HPDE6-E6E7 (cell line): Measurements from ENCODE around the gene PCSK9.

Experiments used
- DNase-seq: peaks from one replicate; pipeline ENCODE4 v3.0.0; 2011; ENCODE audit warnings: missing footprints; ENCODE audit errors: extremely low spot score

The PCSK9 gene

DNA sequence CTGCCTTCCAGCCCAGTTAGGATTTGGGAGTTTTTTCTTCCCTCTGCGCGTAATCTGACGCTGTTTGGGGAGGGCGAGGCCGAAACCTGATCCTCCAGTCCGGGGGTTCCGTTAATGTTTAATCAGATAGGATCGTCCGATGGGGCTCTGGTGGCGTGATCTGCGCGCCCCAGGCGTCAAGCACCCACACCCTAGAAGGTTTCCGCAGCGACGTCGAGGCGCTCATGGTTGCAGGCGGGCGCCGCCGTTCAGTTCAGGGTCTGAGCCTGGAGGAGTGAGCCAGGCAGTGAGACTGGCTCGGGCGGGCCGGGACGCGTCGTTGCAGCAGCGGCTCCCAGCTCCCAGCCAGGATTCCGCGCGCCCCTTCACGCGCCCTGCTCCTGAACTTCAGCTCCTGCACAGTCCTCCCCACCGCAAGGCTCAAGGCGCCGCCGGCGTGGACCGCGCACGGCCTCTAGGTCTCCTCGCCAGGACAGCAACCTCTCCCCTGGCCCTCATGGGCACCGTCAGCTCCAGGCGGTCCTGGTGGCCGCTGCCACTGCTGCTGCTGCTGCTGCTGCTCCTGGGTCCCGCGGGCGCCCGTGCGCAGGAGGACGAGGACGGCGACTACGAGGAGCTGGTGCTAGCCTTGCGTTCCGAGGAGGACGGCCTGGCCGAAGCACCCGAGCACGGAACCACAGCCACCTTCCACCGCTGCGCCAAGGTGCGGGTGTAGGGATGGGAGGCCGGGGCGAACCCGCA lies at the start of gene PCSK9:
Gene PCSK9 (plus strand): TSS at position 207 of the 741 bp plus-strand sequence. CDS start 290 bp downstream, at position 497.
- DNase-seq, result peak; percentile 74

DNA sequence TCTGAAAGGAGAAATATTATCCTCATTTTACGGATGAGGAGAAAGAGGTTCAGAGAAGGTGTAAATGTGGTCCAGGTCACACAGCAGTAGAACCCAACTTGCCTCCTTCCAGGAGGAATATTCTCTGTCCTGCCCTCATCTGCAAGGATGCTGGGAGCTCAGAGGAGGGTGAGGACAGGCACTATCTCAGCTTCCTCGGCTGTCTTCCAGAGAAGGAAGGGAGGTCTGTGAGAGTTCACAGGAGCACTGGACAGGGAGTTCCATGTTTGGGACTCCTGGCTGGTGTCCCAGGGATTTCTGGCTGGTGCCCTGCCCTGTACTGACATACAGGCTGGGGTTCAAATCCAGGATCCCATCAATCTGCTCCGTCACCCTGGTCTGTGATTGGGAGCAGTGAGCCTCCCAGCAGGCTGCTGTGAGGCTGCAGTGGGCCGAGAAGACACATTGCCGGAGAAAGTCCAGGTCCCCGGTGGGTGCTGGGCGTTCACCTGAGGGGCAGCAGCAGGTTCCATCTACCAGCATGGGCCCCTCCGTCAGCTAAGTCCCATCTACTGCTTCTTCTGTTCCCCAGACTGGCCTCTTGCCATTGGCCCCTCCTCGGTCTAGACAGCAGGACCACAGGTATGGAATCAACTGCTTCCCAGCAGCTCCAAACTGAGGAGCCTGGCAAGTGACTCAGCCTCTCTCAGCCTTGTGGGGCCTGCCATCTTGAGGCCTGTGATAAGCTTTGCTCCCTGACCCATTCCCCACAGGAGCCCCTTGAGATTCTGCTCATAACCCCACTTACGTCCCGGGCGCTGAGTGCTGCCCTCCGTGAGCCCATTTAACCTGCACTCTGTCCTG lies 49.2 kb upstream of the PCSK9 start:
- no peak for DNase-seq

DNA sequence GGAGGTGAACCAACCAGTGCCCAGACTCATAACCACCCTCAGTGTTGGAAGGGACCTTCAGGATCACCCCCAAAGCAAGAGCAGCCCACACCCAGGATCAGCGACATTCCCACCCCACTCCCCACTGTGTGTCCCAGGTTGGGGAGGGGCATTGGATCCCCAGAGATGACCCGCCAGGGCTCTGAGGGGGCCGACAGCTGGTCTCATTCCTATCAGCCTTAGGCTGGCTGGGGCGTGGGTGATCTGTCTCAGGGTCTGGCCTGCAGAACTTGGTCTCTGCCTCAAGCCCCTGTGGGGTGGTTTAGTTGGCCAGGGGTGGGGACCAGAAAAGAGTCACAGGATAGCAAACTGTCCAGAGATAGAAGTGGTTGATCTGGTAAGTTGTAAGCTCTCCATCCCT lies 48.4 kb upstream of the PCSK9 start:
- no peak for DNase-seq

DNA sequence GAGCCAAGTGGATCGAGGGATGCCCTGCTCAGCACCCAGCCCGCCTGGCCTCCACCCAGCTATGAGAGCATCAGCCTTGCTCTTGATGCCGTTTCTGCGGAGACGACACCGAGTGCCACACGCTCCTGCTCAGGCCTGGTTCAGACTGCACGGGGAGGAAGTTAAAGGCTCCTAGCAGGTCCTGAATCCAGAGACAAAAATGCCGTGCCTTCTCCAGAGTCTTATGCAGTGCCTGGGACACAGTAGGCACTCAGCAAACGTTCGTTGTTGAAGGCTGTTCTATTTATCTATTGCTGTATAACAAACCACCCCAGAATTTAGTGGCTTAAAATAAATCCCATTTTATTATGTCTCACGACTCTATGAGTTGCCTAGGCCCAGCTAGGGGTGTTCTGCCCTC lies 47.4 kb upstream of the PCSK9 start:
- DNase-seq, result no peak

DNA sequence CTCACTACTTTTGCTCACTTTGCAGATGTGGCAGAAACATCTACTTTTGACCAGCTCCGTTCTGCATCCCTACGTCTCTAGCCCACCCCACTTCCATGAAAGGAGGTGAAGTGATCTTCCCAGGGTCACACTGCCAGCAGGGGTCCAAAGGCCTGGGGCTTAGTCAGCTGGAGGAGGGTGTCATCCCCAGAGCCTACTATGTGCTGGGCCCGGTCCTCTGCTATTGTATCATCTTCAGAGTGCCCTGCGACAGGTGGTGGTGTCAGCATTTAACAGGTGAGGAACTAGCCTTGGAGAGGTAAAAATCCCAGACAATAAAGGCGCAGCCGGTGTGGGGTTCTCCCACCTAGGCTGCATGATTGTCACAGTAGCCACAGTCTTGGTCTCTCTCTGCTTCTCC lies 46.2 kb upstream of the PCSK9 start:
- no peak for DNase-seq

DNA sequence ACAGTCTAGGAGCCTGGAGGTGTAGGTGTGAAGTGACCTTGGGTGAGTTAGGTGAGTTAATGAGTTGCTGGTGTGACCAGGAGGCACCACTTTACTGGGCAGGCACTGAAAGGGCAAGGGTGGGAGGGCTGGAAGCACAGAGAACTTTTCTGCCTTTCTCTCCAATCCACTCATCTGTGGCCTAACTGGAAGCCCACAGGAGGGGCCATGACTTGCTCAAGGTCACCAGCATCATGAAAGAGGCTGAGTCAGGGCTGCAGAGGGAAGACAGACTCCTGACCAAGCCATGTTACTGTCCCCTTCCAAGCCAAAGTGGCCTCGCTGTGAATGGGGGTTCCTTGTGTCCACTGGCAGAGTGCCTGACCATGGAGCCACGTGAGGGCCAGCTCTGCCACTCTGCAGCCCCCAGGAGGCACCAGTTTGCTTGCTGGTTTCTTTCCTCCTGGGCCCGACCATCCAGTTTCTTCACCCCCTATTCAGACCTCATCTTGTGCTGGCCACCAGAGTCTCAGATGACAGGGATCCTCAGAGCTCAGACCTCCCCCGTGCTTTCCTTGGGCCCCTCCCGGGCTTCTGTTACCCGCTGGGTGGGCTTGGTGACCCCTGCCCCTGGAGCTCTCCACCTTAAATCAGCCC lies 44.9 kb upstream of the PCSK9 start:
- DNase-seq, result no peak

DNA sequence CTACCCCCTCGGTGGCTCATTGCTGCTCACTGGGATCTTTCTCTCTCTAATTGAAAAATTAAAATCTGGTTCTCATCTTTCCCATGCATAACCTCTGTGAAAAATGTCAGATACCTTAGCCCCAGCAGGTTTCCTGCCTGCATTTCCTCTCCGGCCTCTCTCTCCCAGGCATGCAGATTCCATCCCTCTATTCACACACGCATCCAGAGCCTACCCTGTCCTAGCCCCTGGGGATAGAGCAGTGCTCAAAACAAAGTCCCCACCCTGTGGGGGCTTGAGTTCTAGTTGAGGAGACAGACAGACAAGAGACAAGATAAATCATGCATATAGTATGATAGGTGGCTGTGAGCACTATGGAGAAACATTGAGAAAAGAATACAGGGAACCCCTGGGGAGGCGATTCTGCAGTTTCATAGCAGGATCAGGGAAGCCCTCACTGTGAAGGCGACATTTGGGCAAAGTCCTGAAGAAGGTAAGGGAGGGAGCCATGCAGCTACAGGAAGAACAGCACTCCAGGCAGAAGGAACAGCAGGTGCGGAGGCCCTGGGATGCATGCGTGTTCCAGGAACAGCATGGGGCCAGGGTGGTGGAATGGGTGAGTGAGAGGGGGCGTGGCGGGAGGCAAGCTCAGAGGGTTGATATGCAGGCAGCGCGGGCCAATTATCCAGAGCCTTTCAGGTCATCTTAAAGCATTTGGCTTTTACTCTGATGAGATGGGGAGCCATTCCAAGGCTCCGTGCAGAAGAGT lies 44.2 kb upstream of the PCSK9 start:
- DNase-seq, result no peak

DNA sequence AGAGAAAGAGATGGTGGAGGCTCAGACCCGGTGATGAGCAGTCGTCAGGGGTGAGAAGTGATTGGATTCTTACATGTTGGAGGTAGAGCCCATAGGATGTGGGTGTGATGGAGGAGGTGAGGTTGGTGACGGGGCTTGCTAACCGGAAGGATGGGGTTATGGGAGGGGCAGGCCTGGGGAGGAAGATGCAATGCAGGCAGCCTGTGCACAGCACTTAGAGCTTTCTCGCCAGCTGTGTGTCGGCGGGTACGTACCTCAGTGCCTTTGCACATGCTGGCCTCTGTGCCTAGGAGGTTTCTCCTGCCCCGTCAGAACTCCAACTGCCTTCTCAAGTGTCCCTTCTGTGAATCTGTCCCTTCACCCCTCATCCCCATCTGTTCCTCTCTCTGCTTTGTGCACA lies 43.5 kb upstream of the PCSK9 start:
- no peak for DNase-seq

DNA sequence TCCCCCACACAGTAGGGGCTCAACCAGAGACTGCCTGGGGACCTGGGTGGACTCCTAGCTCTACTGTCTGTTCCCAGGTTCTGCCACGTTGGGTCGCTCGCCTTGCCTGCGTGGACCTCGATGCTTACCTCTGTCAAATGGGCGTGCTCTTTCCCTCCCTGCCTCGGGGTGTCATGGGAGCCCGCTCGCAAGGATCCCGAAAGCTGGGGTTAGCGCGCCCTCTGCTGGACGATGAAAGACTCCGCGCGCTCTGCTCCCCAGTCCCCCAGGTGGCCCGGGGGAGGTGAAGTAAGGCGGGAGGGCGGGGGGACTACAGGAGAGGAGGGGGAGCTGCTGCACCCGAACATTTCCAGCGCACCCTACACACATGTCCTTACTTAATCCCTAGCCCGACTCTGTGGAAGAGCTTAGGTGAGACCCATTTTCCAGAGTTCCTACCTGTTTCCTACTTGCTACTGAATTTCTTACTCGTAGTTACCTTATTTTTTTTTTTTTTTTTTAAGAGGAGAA lies 42.9 kb upstream of the PCSK9 start:
- DNase-seq, result peak; percentile 89

DNA sequence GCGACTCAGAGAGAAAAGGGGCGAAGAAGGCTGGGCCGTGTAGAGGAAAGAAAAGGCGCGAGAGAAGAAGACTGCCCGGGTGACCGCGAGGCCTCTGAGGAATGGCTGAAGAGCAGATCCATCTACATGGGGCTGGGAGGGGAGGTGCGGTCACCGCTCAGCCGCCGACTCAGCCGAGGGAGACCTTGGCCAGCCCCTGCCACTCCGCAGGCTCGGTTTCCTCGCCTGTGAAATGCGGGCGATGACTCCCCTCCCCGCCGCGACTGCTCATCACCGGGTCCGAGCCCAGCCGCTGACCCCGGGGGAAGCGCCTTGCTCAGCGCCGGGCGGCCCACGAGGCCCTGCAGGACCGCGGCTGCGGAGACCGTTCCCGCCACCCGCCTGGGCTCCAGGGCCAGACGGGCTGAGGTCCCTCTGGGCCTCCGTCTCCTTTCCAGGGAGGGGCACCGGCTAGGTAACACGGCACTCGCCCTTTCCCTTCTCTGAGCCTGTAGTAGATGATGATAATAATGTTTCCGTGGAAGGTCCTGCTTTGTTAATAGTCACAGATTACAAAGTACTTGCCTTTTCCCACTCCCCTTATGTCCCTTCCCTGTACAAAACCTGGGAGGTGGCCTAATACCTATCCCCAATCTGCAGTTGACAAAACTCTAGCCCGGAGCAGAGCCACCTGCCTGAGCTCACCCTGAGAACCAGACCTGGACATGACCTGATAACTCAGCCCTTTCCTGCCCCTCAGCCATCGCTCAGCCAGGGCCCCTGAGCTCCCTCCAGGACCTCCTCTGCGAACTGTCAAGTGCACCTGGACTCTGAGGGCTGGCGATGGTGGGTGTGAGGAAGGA lies 42.3 kb upstream of the PCSK9 start:
- no peak for DNase-seq

DNA sequence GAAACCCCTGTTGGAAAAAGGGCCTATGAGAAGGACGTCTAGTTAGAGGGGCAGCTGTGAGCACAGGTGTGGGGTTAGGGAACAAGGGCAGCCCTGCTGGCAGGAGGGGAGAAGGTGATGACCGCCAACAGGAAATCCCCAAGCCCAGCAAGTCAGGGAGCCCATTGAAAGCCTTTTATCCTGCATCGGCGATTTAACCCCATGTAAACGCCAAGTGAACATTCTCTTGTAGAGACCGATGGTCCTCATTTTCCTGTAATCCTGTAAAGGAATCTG lies 41.7 kb upstream of the PCSK9 start:
- no peak for DNase-seq

DNA sequence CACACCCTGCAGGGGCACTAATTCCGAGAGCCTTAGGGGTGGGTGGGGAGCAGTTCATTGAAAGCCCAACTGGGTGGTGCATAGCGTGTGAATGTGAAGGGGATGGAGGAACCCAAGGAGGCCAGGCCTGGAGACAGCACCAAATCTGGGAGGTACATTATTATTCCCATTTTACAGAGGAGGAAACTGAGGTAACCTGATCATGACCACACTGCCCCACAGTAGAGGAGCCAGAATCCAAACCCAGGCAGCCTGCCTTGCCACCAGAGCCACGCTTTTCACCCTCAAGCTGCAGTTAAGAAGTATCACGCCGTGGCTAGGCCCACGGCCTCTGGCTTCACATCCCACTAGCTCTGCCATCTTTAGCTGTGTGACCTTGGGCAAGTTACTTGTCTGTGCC lies 41.2 kb upstream of the PCSK9 start:
- no peak for DNase-seq

DNA sequence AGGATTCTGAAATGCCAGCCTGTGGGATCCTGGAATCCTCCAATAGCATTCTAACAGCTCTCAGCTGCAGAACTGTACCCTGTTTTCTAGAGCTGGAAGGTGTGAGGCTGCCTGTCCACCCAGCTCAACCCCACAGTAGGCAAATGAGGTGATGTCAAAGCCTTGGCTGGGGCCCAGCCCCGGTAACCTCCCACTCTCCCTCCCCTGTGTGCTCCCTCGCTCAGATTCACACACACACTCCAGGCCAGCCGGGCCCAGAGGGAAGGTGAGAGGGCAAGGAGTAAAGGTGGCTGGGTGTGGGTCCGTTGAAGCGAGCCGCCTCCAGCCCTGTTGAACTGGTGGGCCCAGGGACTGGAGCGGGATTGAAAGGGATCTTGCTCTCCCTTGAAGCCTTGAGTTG lies 40.7 kb upstream of the PCSK9 start, which contains the start of gene BSND:
Gene BSND (plus strand): TSS at position 257 of the 400 bp plus-strand sequence. CDS start 254 bp downstream, outside the sequence.
- DNase-seq, result no peak

DNA sequence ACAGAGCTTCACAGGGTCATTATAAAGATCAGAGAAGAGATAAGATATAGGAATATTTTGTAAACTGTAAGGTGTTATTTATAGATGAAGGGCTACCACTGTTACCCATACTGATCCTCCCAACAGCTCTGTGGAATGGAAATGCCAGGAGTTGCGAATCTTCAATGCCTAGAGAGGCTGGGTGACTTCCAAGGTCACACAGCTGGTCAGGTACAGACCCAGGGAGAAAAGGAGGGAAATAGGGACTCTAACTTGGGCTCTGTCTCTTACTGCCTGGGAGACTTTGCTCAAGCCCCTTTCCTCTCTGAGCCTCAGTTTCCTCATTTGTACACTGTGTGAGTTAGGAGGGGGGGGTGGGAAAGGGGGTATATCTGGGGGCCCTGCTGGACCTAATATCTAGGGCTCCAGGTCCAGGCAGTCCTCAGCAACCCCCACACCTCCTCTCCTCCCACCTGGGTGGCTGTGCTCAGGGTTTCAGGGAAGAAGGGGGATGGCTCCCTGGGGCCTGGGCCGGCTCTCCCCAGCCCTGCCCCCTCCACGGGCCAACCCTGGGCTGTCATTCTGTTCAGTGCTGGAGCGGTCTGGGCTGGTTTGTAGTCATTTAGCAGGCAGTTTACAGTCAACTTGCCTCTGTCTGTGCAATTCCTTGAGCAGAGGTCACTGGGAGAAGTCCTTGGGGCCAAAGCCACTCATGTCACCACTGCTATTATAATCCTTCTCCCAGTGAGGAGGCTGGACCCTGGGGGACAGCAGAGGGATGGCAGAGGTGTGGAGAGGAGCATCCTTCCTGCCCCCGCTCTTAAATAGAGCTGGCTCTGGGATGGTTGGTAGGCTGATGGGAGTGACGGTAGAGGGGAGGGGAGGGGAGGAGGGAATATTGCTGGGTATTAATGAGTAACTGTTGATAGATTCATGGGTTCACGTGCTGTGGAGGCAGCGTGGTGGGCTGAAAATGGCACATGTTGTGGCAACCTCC lies 39.0 kb upstream of the PCSK9 start:
- no peak for DNase-seq

DNA sequence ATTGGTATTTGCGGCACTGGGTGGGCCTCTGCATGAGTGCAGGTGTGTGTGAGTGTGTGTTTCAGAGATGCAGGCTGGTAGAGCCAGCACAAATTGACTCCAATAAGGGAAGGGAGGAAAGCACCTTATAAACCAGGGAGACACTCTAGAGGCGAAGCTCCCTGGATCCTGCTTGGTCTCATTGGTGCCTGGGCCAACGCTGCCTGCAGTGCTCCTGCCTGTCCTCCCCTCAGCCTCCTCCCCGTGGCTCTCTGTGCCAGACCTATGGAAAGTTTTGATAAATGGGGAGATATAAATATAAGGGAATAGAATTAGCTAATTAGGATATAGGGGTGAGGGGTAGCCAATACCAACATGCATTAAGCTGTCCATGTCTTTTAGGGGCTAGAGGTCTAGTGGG lies 38.0 kb upstream of the PCSK9 start:
- no peak for DNase-seq

DNA sequence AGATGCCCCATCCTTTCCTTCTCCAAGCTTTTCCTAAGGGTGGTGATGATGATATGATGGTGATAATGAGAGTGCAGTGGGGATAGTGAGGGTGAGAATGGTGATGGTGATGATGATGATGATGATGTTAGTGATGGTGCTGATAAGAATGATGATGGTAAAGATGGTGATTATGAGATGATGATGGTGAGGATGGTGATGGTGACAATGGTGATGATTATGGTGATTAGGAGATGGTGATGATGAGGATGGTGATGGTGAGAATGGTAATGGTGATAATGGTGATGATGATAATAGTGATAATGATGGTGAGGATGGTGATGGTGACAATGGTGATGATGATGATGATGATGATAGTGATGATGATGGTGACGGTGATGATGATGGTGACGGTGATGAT lies 36.7 kb upstream of the PCSK9 start:
- DNase-seq, result no peak

DNA sequence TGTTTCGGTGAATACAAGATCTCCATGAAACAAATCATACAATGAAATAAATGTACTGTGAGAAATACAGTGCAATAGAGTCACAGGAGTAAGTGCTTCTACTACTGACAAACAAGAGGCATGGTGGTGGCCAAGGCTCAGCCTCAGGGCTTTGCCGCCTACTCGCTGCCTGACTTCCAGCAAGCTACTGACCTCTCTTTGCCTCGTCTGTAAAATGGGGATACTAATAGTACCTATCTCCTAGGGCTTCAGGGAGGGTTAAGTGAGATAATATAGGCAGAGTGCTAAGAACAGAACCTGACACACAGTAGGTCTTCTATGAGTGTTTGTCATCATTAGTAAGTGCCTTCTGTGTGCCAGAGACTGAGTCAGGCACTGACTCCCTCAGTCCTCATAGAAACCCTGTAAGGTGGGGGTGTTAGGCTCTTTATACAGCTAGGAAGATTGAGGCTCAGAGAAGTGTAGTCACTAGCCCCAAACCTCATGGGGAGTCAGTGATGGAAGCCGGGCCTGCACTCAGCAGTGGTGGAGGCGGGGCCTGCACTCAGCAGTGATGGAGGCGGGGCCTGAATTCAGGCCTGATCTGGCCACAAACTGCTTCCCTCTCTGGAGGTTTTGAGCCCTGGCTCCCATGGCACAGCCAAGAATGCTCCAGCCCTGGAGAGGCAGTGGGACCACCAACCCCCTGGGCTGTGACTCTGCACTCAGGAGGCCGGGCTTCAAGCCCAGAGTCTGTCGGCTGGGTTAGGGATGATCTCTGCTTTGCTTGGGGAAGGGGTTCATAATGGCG lies 33.8 kb upstream of the PCSK9 start:
- no peak for DNase-seq

DNA sequence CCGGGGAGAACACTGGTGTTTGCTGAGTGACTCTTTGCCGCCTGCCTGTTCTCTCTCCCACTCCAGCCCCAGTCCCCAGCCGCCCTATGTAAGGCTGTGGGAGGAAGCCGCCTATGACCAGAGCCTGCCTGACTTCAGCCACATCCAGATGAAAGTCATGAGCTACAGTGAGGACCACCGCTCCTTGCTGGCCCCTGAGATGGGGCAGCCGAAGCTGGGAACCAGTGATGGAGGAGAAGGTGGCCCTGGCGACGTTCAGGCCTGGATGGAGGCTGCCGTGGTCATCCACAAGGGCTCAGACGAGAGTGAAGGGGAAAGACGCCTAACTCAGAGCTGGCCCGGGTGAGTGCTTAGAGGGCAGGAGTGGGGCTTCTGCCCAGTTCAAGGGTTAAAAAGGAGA lies 32.4 kb upstream of the PCSK9 start:
- no peak for DNase-seq

DNA sequence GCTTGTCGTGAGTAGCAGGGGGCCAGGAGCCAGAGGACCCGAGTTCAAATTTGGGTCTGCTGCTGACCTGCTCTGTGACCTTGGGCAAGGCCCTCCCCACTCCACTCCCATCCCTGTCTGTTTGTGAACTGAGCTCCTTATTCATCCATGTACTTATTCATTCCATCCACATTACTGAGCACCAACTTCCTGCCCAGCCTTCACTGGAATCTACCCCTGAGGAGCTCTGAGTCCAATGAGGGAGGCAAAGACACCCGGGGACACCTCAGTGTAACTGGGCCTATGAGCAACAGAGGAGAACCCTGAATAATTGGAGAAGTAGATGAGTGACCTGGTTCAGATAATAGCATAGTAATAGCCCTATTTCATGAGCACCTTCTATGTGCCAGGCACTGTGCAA lies 31.7 kb upstream of the PCSK9 start:
- peak; percentile 76 for DNase-seq
